Stimulated activated CD8-positive, alpha-beta memory T cell treated with anti-CD3 and anti-CD28 coated beads, Interleukin-7, amount 100 ng/mL, for 1 hour (primary cell): ENCODE results near the gene IL18R1.

ENCODE experiments used
- DNase-seq, 2 donors: peaks; one replicate each; pipeline ENCODE4 v3.0.0-alpha.2; 2020; ENCODE audit warnings: low read depth in 2 of 2

IL18R1 gene

GRCh38 chr2:102345329-102345920 is 10.2 kb upstream of the IL18R1 start:
- no peak for DNase-seq

GRCh38 chr2:102346381-102347130 is 9.0 kb upstream of the IL18R1 start:
- DNase-seq: no peak

- DNase-seq: no peak
These were observed 5.3 kb upstream of the IL18R1 start for GRCh38 chr2:102350137-102350793.

GRCh38 chr2:102356381-102356712 is 751 bp downstream of the IL18R1 start:
- DNase-seq: no peak

GRCh38 chr2:102356741-102357140 is 1.1 kb downstream of the IL18R1 start:
- no peak for DNase-seq

- DNase-seq: no peak
These were observed 2.3 kb downstream of the IL18R1 start for GRCh38 chr2:102357937-102358336.

- DNase-seq: no peak
These were observed 2.9 kb downstream of the IL18R1 start for GRCh38 chr2:102358496-102358895.

- no peak for DNase-seq
These were observed 3.9 kb downstream of the IL18R1 start for GRCh38 chr2:102359527-102359926.

GRCh38 chr2:102361632-102362241 is 6.1 kb downstream of the IL18R1 start:
- no peak for DNase-seq

- DNase-seq: no peak
These were observed 10.2 kb downstream of the IL18R1 start for GRCh38 chr2:102365763-102366162.

GRCh38 chr2:102366406-102367112 is 11.0 kb downstream of the IL18R1 start:
- DNase-seq: no peak

GRCh38 chr2:102367331-102367971 is 11.9 kb downstream of the IL18R1 start:
- no peak for DNase-seq

- no peak for DNase-seq
These were observed 13.0 kb downstream of the IL18R1 start for GRCh38 chr2:102368461-102369109.

- no peak for DNase-seq
These were observed 14.3 kb downstream of the IL18R1 start for GRCh38 chr2:102369866-102370265.

GRCh38 chr2:102376052-102376591 is 20.5 kb downstream of the IL18R1 start:
- no peak for DNase-seq

- DNase-seq: no peak
These were observed 28.1 kb downstream of the IL18R1 start for GRCh38 chr2:102383722-102384121.

- DNase-seq: no peak
These were observed 29.9 kb downstream of the IL18R1 start for GRCh38 chr2:102385522-102385921.

- DNase-seq: no peak
These were observed 30.4 kb downstream of the IL18R1 start for GRCh38 chr2:102386004-102386403.

GRCh38 chr2:102386867-102387541 is 31.4 kb downstream of the IL18R1 start:
- no peak for DNase-seq
